Esophagus muscularis mucosa (tissue), 3 donors: ENCODE measurements around the gene FNDC11.

Experiments used
- POLR2A ChIP-seq: fragments of 450-650 bp; IDR thresholded peaks from one replicate; pipeline ENCODE4 v1.6.1; 2017; ENCODE audit warnings: antibody characterized with exemption, moderate library complexity, mild to moderate bottlenecking, low read depth
- TF ChIP-seq, protein P1 (sequence below), 3 experiments: fragments of 200-600 bp in 2 of 3; fragments of 450-650 bp in 1 of 3; sonication (generic) in 2 of 3; IDR thresholded peaks; one replicate each; pipeline ENCODE4 v1.5.1; 2017 to 2019; ENCODE audit warnings: antibody characterized with exemption in 3 of 3, mild to moderate bottlenecking in 2 of 3, moderate library complexity in 1 of 3

DNA sequence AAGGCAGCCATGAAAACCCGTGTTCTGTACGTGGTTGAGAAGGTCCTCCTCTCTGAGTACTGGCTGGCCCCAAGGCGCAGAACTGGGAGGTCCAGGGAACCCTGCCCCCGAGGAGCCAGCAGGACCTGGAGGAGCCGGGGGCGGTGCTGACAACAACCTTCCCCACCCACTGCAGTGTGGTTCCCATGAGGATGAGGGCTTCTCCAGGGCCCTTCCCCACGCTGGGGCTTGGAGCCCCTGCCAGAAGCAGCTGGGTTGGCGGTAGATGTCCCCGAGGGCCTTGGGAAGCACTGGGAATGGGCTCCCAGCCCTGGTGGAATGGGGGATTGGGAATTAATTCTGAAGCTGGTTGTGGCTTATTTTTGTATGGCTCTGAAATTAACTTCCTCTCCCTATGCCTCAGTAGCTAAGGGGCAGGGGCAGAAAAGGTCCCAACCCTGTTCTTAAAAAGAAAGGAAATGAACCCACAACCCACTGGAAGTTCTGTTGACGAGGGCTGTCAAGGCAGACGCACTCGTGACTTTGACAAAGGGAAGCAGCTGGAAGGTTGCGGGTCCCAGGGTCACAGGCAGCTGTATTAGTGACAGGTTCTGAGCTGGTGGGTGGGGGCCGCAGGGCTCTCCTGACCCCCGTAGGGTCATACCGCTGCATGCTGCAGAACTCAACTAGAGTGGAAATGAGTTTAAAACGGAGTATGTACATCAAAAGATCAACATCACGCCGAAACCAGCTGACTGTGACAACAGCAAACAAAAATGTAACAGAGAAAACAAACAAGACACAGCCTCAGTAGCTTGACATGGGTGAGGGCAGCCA lies 34.0 kb downstream of the FNDC11 start:
- TF ChIP-seq POLR2A, result no peak
- TF ChIP-seq, protein P1, sequence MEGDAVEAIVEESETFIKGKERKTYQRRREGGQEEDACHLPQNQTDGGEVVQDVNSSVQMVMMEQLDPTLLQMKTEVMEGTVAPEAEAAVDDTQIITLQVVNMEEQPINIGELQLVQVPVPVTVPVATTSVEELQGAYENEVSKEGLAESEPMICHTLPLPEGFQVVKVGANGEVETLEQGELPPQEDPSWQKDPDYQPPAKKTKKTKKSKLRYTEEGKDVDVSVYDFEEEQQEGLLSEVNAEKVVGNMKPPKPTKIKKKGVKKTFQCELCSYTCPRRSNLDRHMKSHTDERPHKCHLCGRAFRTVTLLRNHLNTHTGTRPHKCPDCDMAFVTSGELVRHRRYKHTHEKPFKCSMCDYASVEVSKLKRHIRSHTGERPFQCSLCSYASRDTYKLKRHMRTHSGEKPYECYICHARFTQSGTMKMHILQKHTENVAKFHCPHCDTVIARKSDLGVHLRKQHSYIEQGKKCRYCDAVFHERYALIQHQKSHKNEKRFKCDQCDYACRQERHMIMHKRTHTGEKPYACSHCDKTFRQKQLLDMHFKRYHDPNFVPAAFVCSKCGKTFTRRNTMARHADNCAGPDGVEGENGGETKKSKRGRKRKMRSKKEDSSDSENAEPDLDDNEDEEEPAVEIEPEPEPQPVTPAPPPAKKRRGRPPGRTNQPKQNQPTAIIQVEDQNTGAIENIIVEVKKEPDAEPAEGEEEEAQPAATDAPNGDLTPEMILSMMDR (IDR thresholded peaks at IDR 0.05), result no peak
